ENCODE measurements around the gene GIMAP7. TPM values are rescaled to one million over a fixed set of nuclear protein-coding genes. Genes with fewer than 3 reads are reported as not detected.

Gene GIMAP7
- total and polyA plus RNA-seq, 2 experiments from 2014 or later = not detected

- no peak for TF ChIP-seq CTCF (IDR thresholded peaks at IDR 0.05; ENCODE audit: low read depth, low read length)
These were observed 9.3 kb downstream of the GIMAP7 start for GRCh38 chr7:150524018-150524417.

GRCh38 chr7:150531704-150532103 lies 17.0 kb downstream of the GIMAP7 start:
- no peak for DNase-seq (ENCODE audit: low read depth in 1 of 2, low spot score in 1 of 2)
- no peak overlapping the region for H3K27ac ChIP-seq
- no peaks in the 10 kb centered on the region for H3K27me3 ChIP-seq
- H3K9me3 ChIP-seq (ENCODE audit: low read depth) = no peaks in the 10 kb centered on the region
- H3K36me3 ChIP-seq = no peaks in the 10 kb centered on the region
- H3K4me1 ChIP-seq (ENCODE audit: low read depth) = no peaks in the 10 kb centered on the region
- no peak overlapping the region for H3K4me3 ChIP-seq
- TF ChIP-seq CTCF (IDR thresholded peaks at IDR 0.05; ENCODE audit: low read depth, low read length) = no peak

More at GRCh38 chr7:150524018-150524417, 9.3 kb downstream of the GIMAP7 start:
- Histone ChIP-seq H3K27ac (no peak overlapping the region), H3K27me3 (no peaks in the 10 kb centered on the region), H3K36me3 (no peaks in the 10 kb centered on the region), H3K9me3 (ENCODE audit: low read depth) (no peaks in the 10 kb centered on the region), H3K4me1 (ENCODE audit: low read depth) (no peaks in the 10 kb centered on the region), H3K4me3 (no peak overlapping the region)
- DNase-seq (ENCODE audit: low read depth in 1 of 2, low spot score in 1 of 2) = no peak

DNA sequence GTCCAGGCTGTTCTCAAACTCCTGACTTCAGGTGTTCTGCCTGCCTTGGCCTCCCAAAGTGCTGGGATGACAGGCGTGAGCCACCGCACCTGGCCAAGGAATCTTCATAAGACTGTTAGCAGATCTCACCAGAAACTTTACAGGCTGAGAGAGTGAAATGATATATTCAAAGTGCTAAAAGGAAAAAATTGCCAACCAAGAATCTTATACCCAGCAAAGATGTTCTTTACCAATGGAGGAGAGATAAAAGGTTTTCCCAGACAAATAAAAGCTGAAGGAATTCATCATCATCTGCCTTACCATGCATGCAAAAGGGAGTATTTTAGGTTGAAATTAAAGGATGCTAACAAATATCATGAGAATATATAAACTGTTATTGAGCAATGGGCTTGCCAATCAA lies 23.6 kb downstream of the GIMAP7 start:
- no peak overlapping the region for H3K27ac ChIP-seq
- H3K4me3 ChIP-seq = no peak overlapping the region
- H3K27me3 ChIP-seq = no peaks in the 10 kb centered on the region
- no peaks in the 10 kb centered on the region for H3K36me3 ChIP-seq
- TF ChIP-seq CTCF (IDR thresholded peaks at IDR 0.05; ENCODE audit: low read depth, low read length) = no peak
- H3K4me1 ChIP-seq (ENCODE audit: low read depth) = no peaks in the 10 kb centered on the region
- H3K9me3 ChIP-seq (ENCODE audit: low read depth) = no peaks in the 10 kb centered on the region
- DNase-seq (ENCODE audit: low read depth in 1 of 2, low spot score in 1 of 2) = no peak

DNA sequence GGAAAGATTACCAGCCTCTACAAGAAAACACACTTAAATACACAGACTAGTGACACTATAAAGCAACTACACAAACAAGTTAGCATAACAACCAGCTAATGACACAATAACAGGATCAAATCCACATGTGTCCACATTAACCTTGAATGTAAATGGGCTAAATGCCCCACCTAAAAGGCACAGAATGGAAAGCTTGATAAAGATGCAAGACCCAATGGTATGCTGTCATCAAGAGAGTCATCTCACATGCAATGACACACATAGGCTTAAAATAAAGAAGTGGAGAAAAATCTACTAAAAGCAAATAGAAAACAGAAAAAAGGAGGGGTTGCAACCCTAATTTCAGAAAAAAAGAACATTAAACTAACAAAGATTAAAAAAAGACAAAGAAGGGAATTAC lies 38.5 kb downstream of the GIMAP7 start:
- no peak for TF ChIP-seq CTCF (IDR thresholded peaks at IDR 0.05; ENCODE audit: low read depth, low read length)
- H3K9me3 ChIP-seq (ENCODE audit: low read depth) = no peaks in the 10 kb centered on the region
- no peak for DNase-seq (ENCODE audit: low read depth in 1 of 2, low spot score in 1 of 2)

GRCh38 chr7:150556521-150557138 lies 42.0 kb downstream of the GIMAP7 start:
- Histone ChIP-seq H3K4me3 (no peak overlapping the region), H3K9me3 (ENCODE audit: low read depth) (no peaks in the 10 kb centered on the region), H3K27me3 (no peaks in the 10 kb centered on the region), H3K27ac (no peak overlapping the region), H3K4me1 (ENCODE audit: low read depth) (no peaks in the 10 kb centered on the region), H3K36me3 (no peaks in the 10 kb centered on the region)
- no peak for TF ChIP-seq CTCF (IDR thresholded peaks at IDR 0.05; ENCODE audit: low read depth, low read length)
- no peak for DNase-seq (ENCODE audit: low read depth in 1 of 2, low spot score in 1 of 2)

More for the DNA sequence above, 38.5 kb downstream of the GIMAP7 start:
- Histone ChIP-seq H3K36me3 (no peaks in the 10 kb centered on the region), H3K27ac (no peak overlapping the region), H3K4me1 (ENCODE audit: low read depth) (no peaks in the 10 kb centered on the region), H3K27me3 (no peaks in the 10 kb centered on the region), H3K4me3 (no peak overlapping the region)
